ENCODE results near the gene PRLR. TPM values are rescaled to one million over a fixed set of nuclear protein-coding genes. Genes with fewer than 3 reads are reported as not detected.

Gene PRLR
- total and polyA plus RNA-seq, 2 of the 8 experiments (the other 6 are each of a cell fraction or from before 2014, with no cell fraction given) = 0.53 to 2.5 TPM

- Histone ChIP-seq H4K8ac (ENCODE audit: extremely low read depth, insufficient read depth, low read length) (no peak overlapping the region), H2BK120ac (replicated peaks; ENCODE audit: low read depth, low read length) (no peak overlapping the region), H3K36me3 (ENCODE audit: control insufficient read depth in 2 of 4, insufficient read depth in 4 of 4, low read length in 3 of 4) (no peaks in the 10 kb centered on the region), H4K20me1 (replicated peaks in 1 of 2; ENCODE audit: control insufficient read depth in 1 of 2, insufficient read depth in 2 of 2, low read length in 2 of 2) (no peaks in the 10 kb centered on the region), H3K4me3 (ENCODE audit: extremely low read depth in 1 of 4, insufficient read depth in 2 of 4, low read depth in 3 of 4, low read length in 4 of 4) (no peak overlapping the region), H3K14ac (ENCODE audit: insufficient read length) (no peak overlapping the region), H2AK5ac (ENCODE audit: low read depth, low read length) (no peak overlapping the region), H3K9me3 (ENCODE audit: insufficient read depth in 2 of 2, low read depth in 1 of 2, low read length in 1 of 2) (peaks cover 0 to 3% of the 10 kb centered on the region in 2 experiments; a peak in 1 of 4 replicates), H3K23ac (ENCODE audit: insufficient read length) (no peak overlapping the region), H2BK12ac (ENCODE audit: low read depth, low read length) (no peak overlapping the region), H2BK5ac (ENCODE audit: low read depth, low read length) (no peak overlapping the region), H2AFZ (ENCODE audit: low read length) (no peak overlapping the region), H3K9ac (replicated peaks in 1 of 4; ENCODE audit: extremely low read depth in 1 of 4, low read depth in 3 of 4, low read length in 3 of 4) (no peak overlapping the region), H3K27me3 (replicated peaks in 1 of 4; ENCODE audit: control insufficient read depth in 3 of 4, extremely low read depth in 1 of 4, insufficient read depth in 3 of 4, low read length in 3 of 4) (no peaks in the 10 kb centered on the region), H3K18ac (ENCODE audit: extremely low read depth, low read length) (no peak overlapping the region), H3K4me1 (replicated peaks in 1 of 4; ENCODE audit: control insufficient read depth in 3 of 4, insufficient read depth in 4 of 4, low read length in 3 of 4) (no peaks in the 10 kb centered on the region), H3K23me2 (ENCODE audit: low read depth, low read length) (no peaks in the 10 kb centered on the region), H3K27ac (ENCODE audit: low read depth, low read length) (no peak overlapping the region), H3K56ac (replicated peaks; ENCODE audit: insufficient read length, low read depth, low read length) (no peak overlapping the region), H3K79me2 (ENCODE audit: control insufficient read depth in 1 of 2, insufficient read depth in 2 of 2, low read length in 2 of 2) (no peaks in the 10 kb centered on the region), H3K79me1 (ENCODE audit: low read depth, low read length) (no peaks in the 10 kb centered on the region), H4K91ac (replicated peaks; ENCODE audit: insufficient read length, low read length) (no peak overlapping the region), H4K5ac (ENCODE audit: insufficient read length, low read depth, low read length) (no peak overlapping the region), H2BK20ac (ENCODE audit: low read length) (no peak overlapping the region), H3K4me2 (ENCODE audit: insufficient read depth in 1 of 2, low read depth in 2 of 2, low read length in 2 of 2) (no peak overlapping the region), H3K4ac (replicated peaks; ENCODE audit: insufficient read length, low read depth, low read length) (no peak overlapping the region), H2BK15ac (ENCODE audit: low read length) (no peak overlapping the region)
- ChIA-PET POLR2A (ENCODE audit: partially characterized antibody) (no interaction called here), CTCF (ENCODE audit: partially characterized antibody) (interaction anchor here (0.9 to 1.2 kb wide), 3 partner anchors 19 to 62 kb away, joined by 3 read pairs; no protein-coding TSS in a partner anchor)
- WGBS, 2 experiments (ENCODE audit: extremely low coverage in 1 of 2, insufficient coverage in 1 of 2, insufficient read length in 1 of 2, insufficient replicate concordance in 2 of 2, low coverage in 1 of 2, low lambda C conversion rate in 2 of 2, missing lambda C conversion rate in 1 of 2) = 91% methylated on average over 7 of the region's 7 CpGs; no CpG with 5 or more reads in 1 of the 2 experiments
- no peak for DNase-seq (ENCODE audit: low read depth in 1 of 2, low spot score in 2 of 2)
- FAIRE-seq = no peak
- no peak for TF ChIP-seq MAX (IDR thresholded peaks at IDR 0.05)
- TF ChIP-seq RFX5 (IDR thresholded peaks at IDR 0.05; ENCODE audit: borderline replicate concordance, low read depth, low read length) = no peak
- TF ChIP-seq CHD2 (IDR thresholded peaks at IDR 0.05; ENCODE audit: low read length) = no peak
- TF ChIP-seq BRCA1 (IDR thresholded peaks at IDR 0.05; ENCODE audit: low read depth, low read length) = no peak
- TF ChIP-seq EP300 (IDR thresholded peaks at IDR 0.05; ENCODE audit: borderline replicate concordance in 1 of 2, low read depth in 2 of 2, low read length in 2 of 2) = no peak
- no peak for TF ChIP-seq CEBPB (IDR thresholded peaks at IDR 0.05; ENCODE audit: low read depth, low read length)
- no peak for TF ChIP-seq SUZ12 (IDR thresholded peaks at IDR 0.05; ENCODE audit: low read length)
- TF ChIP-seq JUND (IDR thresholded peaks at IDR 0.05; ENCODE audit: low read length) = no peak
- no peak for TF ChIP-seq USF2 (IDR thresholded peaks at IDR 0.05; ENCODE audit: low read length)
These were observed 68.5 kb downstream of the PRLR start for GRCh38 chr5:35161652-35162273.
